Endothelial cell of umbilical vein (primary cell): Measurements from ENCODE around the gene CD8A. TPM values are rescaled to one million over a fixed set of nuclear protein-coding genes. Genes with fewer than 3 reads are reported as not detected.

Experiments
- BruUV-seq: library from RNA; stranded (reverse); fragments of 400-500 nt; replicated peaks from 2 replicates; lab custom pipeline; 2021; lab: Mats Ljungman, UMichigan
- CTCF ChIA-PET: fragments of 300-600, 350-600 bp; sonication (Branson Sonifier 250); formaldehyde crosslinking; loops from one replicate; lab custom pipeline; 2021; ENCODE audit warnings: antibody characterized with exemption, inconsistent platforms; lab: Charles Lee
- POLR2A ChIA-PET: fragments of 300-600, 350-600 bp; sonication (Branson Sonifier 250); formaldehyde crosslinking; loops from one replicate; lab custom pipeline; 2021; ENCODE audit warnings: antibody characterized with exemption, inconsistent platforms; lab: Charles Lee
- DNase-seq: peaks from one replicate; pipeline ENCODE4 v3.0.0-alpha.2; 2011; ENCODE audit warnings: low read depth, low spot score
- FAIRE-seq: peaks from 2 replicates; lab custom pipeline; 2011; peaks lifted over from hg19 to GRCh38; lab: Jason Lieb, UNC
- H2AFZ ChIP-seq: 2 replicates; pipeline ENCODE4 v1.6.0; 2012; ENCODE audit warnings: low read depth, low read length, control low read depth, inconsistent platforms
- H3K27ac ChIP-seq: 2 replicates; pipeline ENCODE4 v1.5.1; 2011; ENCODE audit warnings: low read depth, mild to moderate bottlenecking, control low read depth, low read length, moderate library complexity; ENCODE audit not compliant: insufficient read depth
- H3K27me3 ChIP-seq, 2 experiments: 2 replicates each; pipeline versions ENCODE4 v1.6.0 to v1.6.1; 2011; ENCODE audit warnings: low read length in 2 of 2, mixed read lengths in 1 of 2; ENCODE audit not compliant: control insufficient read depth in 2 of 2, insufficient read depth in 2 of 2
- H3K36me3 ChIP-seq, 2 experiments: 2 replicates in 1 of 2; 3 replicates in 1 of 2; pipeline ENCODE4 v1.5.1; 2011; ENCODE audit warnings: low read length in 2 of 2, mild to moderate bottlenecking in 1 of 2, moderate library complexity in 1 of 2; ENCODE audit not compliant: control insufficient read depth in 2 of 2, insufficient read depth in 2 of 2; ENCODE audit errors: extremely low read depth in 1 of 2
- H3K4me1 ChIP-seq: 3 replicates; pipeline ENCODE4 v1.5.1; 2011; ENCODE audit warnings: mild to moderate bottlenecking, low read length; ENCODE audit not compliant: control insufficient read depth, insufficient read depth; ENCODE audit errors: extremely low read depth
- H3K4me2 ChIP-seq: 2 replicates; pipeline ENCODE4 v1.6.1; 2011; ENCODE audit warnings: low read length, control low read depth, mixed read lengths; ENCODE audit not compliant: insufficient read depth
- H3K4me3 ChIP-seq, 3 experiments: fragments of 200-600 bp in 1 of 3; sonication (generic), shearing (Covaris generic) in 1 of 3; replicated peaks in 1 of 3; 2 replicates each; pipeline ENCODE4 v1.5.1; 2011 to 2016; ENCODE audit warnings: control low read depth in 3 of 3, low read length in 3 of 3, mild to moderate bottlenecking in 2 of 3, inconsistent platforms in 1 of 3, low read depth in 1 of 3, moderate library complexity in 1 of 3; ENCODE audit not compliant: insufficient read depth in 1 of 3
- H3K79me2 ChIP-seq: 2 replicates; pipeline ENCODE4 v1.6.0; 2012; ENCODE audit warnings: low read length, inconsistent platforms; ENCODE audit not compliant: control insufficient read depth, insufficient read depth
- H3K9ac ChIP-seq: replicated peaks from 2 replicates; pipeline ENCODE3; 2011; ENCODE audit warnings: low read length, control low read depth; ENCODE audit not compliant: insufficient read depth; ENCODE audit errors: extremely low read depth
- H3K9me1 ChIP-seq: replicated peaks from 3 replicates; pipeline ENCODE4 v1.6.0; 2011; ENCODE audit warnings: mild to moderate bottlenecking, low read length; ENCODE audit not compliant: control insufficient read depth, insufficient read depth; ENCODE audit errors: extremely low read depth
- H3K9me3 ChIP-seq: replicated peaks from 2 replicates; pipeline ENCODE4 v1.5.1; 2012; ENCODE audit warnings: low read length, inconsistent platforms; ENCODE audit not compliant: control insufficient read depth, insufficient read depth
- H4K20me1 ChIP-seq: replicated peaks from 2 replicates; pipeline ENCODE3; 2011; ENCODE audit warnings: mild to moderate bottlenecking, low read length; ENCODE audit not compliant: control insufficient read depth, insufficient read depth; ENCODE audit errors: extremely low read depth
- EZH2 ChIP-seq: IDR thresholded peaks from 2 replicates; pipeline ENCODE4 v1.6.1; 2012; ENCODE audit warnings: borderline replicate concordance, low read depth, mild to moderate bottlenecking, moderate library complexity, low read length, inconsistent platforms; ENCODE audit not compliant: severe bottlenecking
- FOS ChIP-seq: IDR thresholded peaks from 2 replicates; pipeline ENCODE4 v1.6.1; 2011; ENCODE audit warnings: mild to moderate bottlenecking, low read length, moderate library complexity, borderline replicate concordance; ENCODE audit not compliant: insufficient read depth
- GATA2 ChIP-seq: IDR thresholded peaks from 2 replicates; pipeline ENCODE4 v1.7.0; 2011; ENCODE audit warnings: low read depth, mild to moderate bottlenecking, moderate library complexity, mixed read lengths, low read length; ENCODE audit not compliant: insufficient read length, insufficient read depth
- JUN ChIP-seq: IDR thresholded peaks from 2 replicates; pipeline ENCODE4 v1.6.1; 2011; ENCODE audit warnings: borderline replicate concordance, low read depth; ENCODE audit not compliant: insufficient read length, insufficient read depth
- MYC ChIP-seq: IDR thresholded peaks from one replicate; pipeline ENCODE4 v1.6.1; 2011; ENCODE audit warnings: mild to moderate bottlenecking, low read depth, low read length
- POLR2A ChIP-seq: IDR thresholded peaks from 2 replicates; pipeline ENCODE4 v1.6.1; 2012; ENCODE audit warnings: low read depth, mild to moderate bottlenecking, control low read depth, low read length
- POLR2AphosphoS5 ChIP-seq: IDR thresholded peaks from 2 replicates; pipeline ENCODE4 v1.6.1; 2012; ENCODE audit warnings: low read depth, mild to moderate bottlenecking, control low read depth, low read length, moderate library complexity; ENCODE audit not compliant: insufficient read depth
- dilution Hi-C: fragments of 300-500 bp; cut with MboI; formaldehyde crosslinking; loops from one replicate; pipeline ENCODE4 v1.15.0; 2019; ENCODE audit warnings: low sequenced_read_pairs; ENCODE audit not compliant: extremely low pct_ligation_motif_present
- intact Hi-C: fragments of 100-400 bp; cut with micrococcal nuclease; formaldehyde crosslinking; loops from one replicate; pipeline ENCODE4 v1.10.0; 2022
- polyA plus RNA-seq, 4 experiments: library from polyadenylated mRNA; depleted of rRNA in 3 of 4; stranded (reverse) in 3 of 4; unstranded in 1 of 4; fragments of >200 nt; gene quantifications; 2 replicates each; pipeline versions ENCODE4 v1.2.1 to v1.2.3, GENCODE V29; 2011 to 2012; ENCODE audit warnings: missing spikeins in 1 of 4
- total RNA-seq: library from RNA; stranded (reverse); gene quantifications from 2 replicates; pipeline ENCODE4 v1.2.3, GENCODE V29; 2021
- TF ChIP-seq, protein P1 (sequence below), 2 donors: IDR thresholded peaks; 1 replicate in 1 of 2; 2 replicates in 1 of 2; pipeline ENCODE4 v1.5.1; 2011; ENCODE audit warnings: low read length in 2 of 2, mild to moderate bottlenecking in 2 of 2, moderate library complexity in 2 of 2, control low read depth in 1 of 2, inconsistent platforms in 1 of 2, low read depth in 1 of 2; ENCODE audit not compliant: insufficient read depth in 1 of 2; ENCODE audit errors: extremely low read depth in 1 of 2
- TF ChIP-seq, protein P2 (sequence below): IDR thresholded peaks from 2 replicates; pipeline ENCODE4 v1.6.1; 2011; ENCODE audit not compliant: insufficient read depth, insufficient read length

CD8A gene
- total and polyA plus RNA-seq, 2 donors (not counting 3 experiments of a cell fraction or from before 2014, with no cell fraction given): not detected

- no peaks in the 10 kb centered on the region for H3K9me1 ChIP-seq
- peak overlapping the region; percentile 53 for H2AFZ ChIP-seq
- H3K4me2 ChIP-seq: peak overlapping the region; percentile 54
- DNase-seq (no peak), FAIRE-seq (no peak)
- H3K27me3 ChIP-seq: peaks cover 18 to 29% of the 10 kb centered on the region in 2 experiments
- intact Hi-C loops (no loop called here), dilution Hi-C loops (no loop called here)
- H3K4me1 ChIP-seq: no peaks in the 10 kb centered on the region
- no peak overlapping the region for H3K27ac ChIP-seq
- POLR2A ChIA-PET: no interaction called here
- peak overlapping the region in 2 of 3 experiments; percentile 36 to 44 for H3K4me3 ChIP-seq
- no peak overlapping the region for H3K9ac ChIP-seq
- CTCF ChIA-PET: interaction anchor here (0.9 kb wide), 1 partner anchor 43 kb away, joined by 4 read pairs; no protein-coding TSS in a partner anchor
- H3K36me3 ChIP-seq: no peaks in the 10 kb centered on the region
- no peaks in the 10 kb centered on the region for H3K9me3 ChIP-seq
- no peaks in the 10 kb centered on the region for H4K20me1 ChIP-seq
- TF ChIP-seq EZH2 (no peak), GATA2 (no peak), POLR2A (no peak), POLR2AphosphoS5 (no peak), MYC (no peak), JUN (no peak), FOS (no peak)
- TF ChIP-seq, protein P1, sequence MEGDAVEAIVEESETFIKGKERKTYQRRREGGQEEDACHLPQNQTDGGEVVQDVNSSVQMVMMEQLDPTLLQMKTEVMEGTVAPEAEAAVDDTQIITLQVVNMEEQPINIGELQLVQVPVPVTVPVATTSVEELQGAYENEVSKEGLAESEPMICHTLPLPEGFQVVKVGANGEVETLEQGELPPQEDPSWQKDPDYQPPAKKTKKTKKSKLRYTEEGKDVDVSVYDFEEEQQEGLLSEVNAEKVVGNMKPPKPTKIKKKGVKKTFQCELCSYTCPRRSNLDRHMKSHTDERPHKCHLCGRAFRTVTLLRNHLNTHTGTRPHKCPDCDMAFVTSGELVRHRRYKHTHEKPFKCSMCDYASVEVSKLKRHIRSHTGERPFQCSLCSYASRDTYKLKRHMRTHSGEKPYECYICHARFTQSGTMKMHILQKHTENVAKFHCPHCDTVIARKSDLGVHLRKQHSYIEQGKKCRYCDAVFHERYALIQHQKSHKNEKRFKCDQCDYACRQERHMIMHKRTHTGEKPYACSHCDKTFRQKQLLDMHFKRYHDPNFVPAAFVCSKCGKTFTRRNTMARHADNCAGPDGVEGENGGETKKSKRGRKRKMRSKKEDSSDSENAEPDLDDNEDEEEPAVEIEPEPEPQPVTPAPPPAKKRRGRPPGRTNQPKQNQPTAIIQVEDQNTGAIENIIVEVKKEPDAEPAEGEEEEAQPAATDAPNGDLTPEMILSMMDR (IDR thresholded peaks at IDR 0.05; ENCODE audit: extremely low read depth in 1 of 2, insufficient read depth in 1 of 2, low read depth in 1 of 2, low read length in 2 of 2): no peak
- TF ChIP-seq, protein P2, sequence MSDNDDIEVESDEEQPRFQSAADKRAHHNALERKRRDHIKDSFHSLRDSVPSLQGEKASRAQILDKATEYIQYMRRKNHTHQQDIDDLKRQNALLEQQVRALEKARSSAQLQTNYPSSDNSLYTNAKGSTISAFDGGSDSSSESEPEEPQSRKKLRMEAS: no peak
- BruUV-seq: no TSS peak
- no peaks in the 10 kb centered on the region for H3K79me2 ChIP-seq
Measured at GRCh38 chr2:86807133-86807467, 16.4 kb upstream of the CD8A start.
